H1 (cell line): Measurements from ENCODE around the gene FES. TPM values are rescaled to one million over a fixed set of nuclear protein-coding genes. Genes with fewer than 3 reads are reported as not detected.

Source experiments
- CTCF ChIA-PET: fragments of 300-600 bp; sonication (Branson Sonifier 250); formaldehyde crosslinking; loops from one replicate; lab custom pipeline; 2021; ENCODE audit not compliant: partially characterized antibody; lab: Charles Lee
- POLR2A ChIA-PET: fragments of 300-600 bp; sonication (Branson Sonifier 250); formaldehyde crosslinking; loops from one replicate; lab custom pipeline; 2021; ENCODE audit warnings: inconsistent platforms; ENCODE audit not compliant: partially characterized antibody; lab: Charles Lee
- DNase-seq, 2 experiments: peaks; one replicate each; pipeline versions ENCODE4 v3.0.0 to v3.0.0-alpha.2; 2010 to 2022; ENCODE audit warnings: low spot score in 2 of 2, low read depth in 1 of 2, mixed read lengths in 1 of 2
- FAIRE-seq: peaks from 2 replicates; lab custom pipeline; 2011; peaks lifted over from hg19 to GRCh38; lab: Jason Lieb, UNC
- H2AFZ ChIP-seq: 2 replicates; pipeline ENCODE4 v1.8.1; 2012; ENCODE audit warnings: low read length, inconsistent platforms
- H2AK5ac ChIP-seq: 2 replicates; pipeline ENCODE4 v1.6.1; 2013; ENCODE audit warnings: low read depth, low read length
- H2BK120ac ChIP-seq: replicated peaks from 2 replicates; pipeline ENCODE3; 2013; ENCODE audit warnings: low read depth, low read length, inconsistent platforms
- H2BK12ac ChIP-seq: 2 replicates; pipeline ENCODE4 v1.6.1; 2013; ENCODE audit warnings: low read depth, low read length
- H2BK15ac ChIP-seq: 2 replicates; pipeline ENCODE4 v1.6.1; 2013; ENCODE audit warnings: low read length
- H2BK20ac ChIP-seq: 2 replicates; pipeline ENCODE4 v1.6.1; 2013; ENCODE audit warnings: low read length
- H2BK5ac ChIP-seq: 2 replicates; pipeline ENCODE4 v1.6.1; 2013; ENCODE audit warnings: low read depth, low read length
- H3K14ac ChIP-seq: 2 replicates; pipeline ENCODE4 v1.6.1; 2013; ENCODE audit warnings: inconsistent platforms; ENCODE audit not compliant: insufficient read length
- H3K18ac ChIP-seq: 2 replicates; pipeline ENCODE4 v1.6.1; 2013; ENCODE audit warnings: low read length; ENCODE audit errors: extremely low read depth
- H3K23ac ChIP-seq: 2 replicates; pipeline ENCODE4 v1.6.1; 2013; ENCODE audit warnings: inconsistent platforms; ENCODE audit not compliant: insufficient read length
- H3K23me2 ChIP-seq: 2 replicates; pipeline ENCODE4 v1.6.1; 2013; ENCODE audit warnings: low read depth, low read length
- H3K27ac ChIP-seq: 2 replicates; pipeline ENCODE4 v1.6.1; 2011; ENCODE audit warnings: low read depth, low read length, inconsistent platforms
- H3K27me3 ChIP-seq, 4 experiments: replicated peaks in 1 of 4; 1 replicate in 1 of 4; 2 replicates in 3 of 4; pipeline versions ENCODE4 v1.6.1 to v1.8.1; 2011 to 2013; ENCODE audit warnings: low read length in 3 of 4, mild to moderate bottlenecking in 3 of 4, inconsistent platforms in 2 of 4, mixed read lengths in 2 of 4, moderate library complexity in 1 of 4; ENCODE audit not compliant: control insufficient read depth in 3 of 4, insufficient read depth in 3 of 4; ENCODE audit errors: extremely low read depth in 1 of 4
- H3K36me3 ChIP-seq, 4 experiments: 2 replicates each; pipeline versions ENCODE4 v1.6.1 to v1.8.1; 2011 to 2013; ENCODE audit warnings: mild to moderate bottlenecking in 4 of 4, low read length in 3 of 4, moderate library complexity in 2 of 4, control low read depth in 1 of 4, inconsistent platforms in 1 of 4; ENCODE audit not compliant: insufficient read depth in 4 of 4, control insufficient read depth in 2 of 4
- H3K4ac ChIP-seq: replicated peaks from 2 replicates; pipeline ENCODE3; 2013; ENCODE audit warnings: low read length, low read depth, mixed read lengths, inconsistent platforms; ENCODE audit not compliant: insufficient read length
- H3K4me1 ChIP-seq, 4 experiments: replicated peaks in 1 of 4; 1 replicate in 1 of 4; 2 replicates in 3 of 4; pipeline versions ENCODE4 v1.6.1 to v1.8.1; 2011 to 2013; ENCODE audit warnings: low read length in 3 of 4, inconsistent platforms in 2 of 4, mixed read lengths in 1 of 4; ENCODE audit not compliant: insufficient read depth in 4 of 4, control insufficient read depth in 3 of 4
- H3K4me2 ChIP-seq, 2 experiments: 2 replicates each; pipeline versions ENCODE4 v1.6.1 to v1.8.1; 2011 to 2013; ENCODE audit warnings: low read depth in 2 of 2, low read length in 2 of 2, control low read depth in 1 of 2, inconsistent platforms in 1 of 2, mild to moderate bottlenecking in 1 of 2; ENCODE audit not compliant: insufficient read depth in 1 of 2
- H3K4me3 ChIP-seq, 4 experiments: fragments of 200-600, 300-600 bp in 1 of 4; sonication (generic), shearing (Covaris generic), sonication (Bioruptor Twin) in 1 of 4; 2 replicates each; pipeline versions ENCODE4 v1.5.1 to v1.8.1; 2011 to 2016; ENCODE audit warnings: low read length in 4 of 4, low read depth in 3 of 4, control low read depth in 2 of 4, inconsistent platforms in 2 of 4, mild to moderate bottlenecking in 2 of 4, mixed read lengths in 1 of 4, moderate library complexity in 1 of 4; ENCODE audit not compliant: insufficient read depth in 2 of 4; ENCODE audit errors: extremely low read depth in 1 of 4
- H3K56ac ChIP-seq: replicated peaks from 2 replicates; pipeline ENCODE3; 2013; ENCODE audit warnings: low read depth, mild to moderate bottlenecking, mixed read lengths, low read length, inconsistent platforms; ENCODE audit not compliant: insufficient read length
- H3K79me1 ChIP-seq: 2 replicates; pipeline ENCODE4 v1.6.1; 2013; ENCODE audit warnings: low read depth, low read length, control low read depth
- H3K79me2 ChIP-seq, 2 experiments: 2 replicates each; pipeline versions ENCODE4 v1.6.1 to v1.8.1; 2012 to 2013; ENCODE audit warnings: low read length in 2 of 2, mild to moderate bottlenecking in 2 of 2, inconsistent platforms in 1 of 2; ENCODE audit not compliant: insufficient read depth in 2 of 2, control insufficient read depth in 1 of 2
- H3K9ac ChIP-seq, 4 experiments: replicated peaks in 1 of 4; 1 replicate in 1 of 4; 2 replicates in 3 of 4; pipeline versions ENCODE4 v1.6.1 to v1.8.1; 2011 to 2013; ENCODE audit warnings: low read depth in 3 of 4, low read length in 3 of 4, control low read depth in 2 of 4, mild to moderate bottlenecking in 2 of 4, moderate library complexity in 2 of 4, inconsistent platforms in 1 of 4; ENCODE audit errors: extremely low read depth in 1 of 4
- H3K9me3 ChIP-seq, 2 experiments: 2 replicates each; pipeline versions ENCODE4 v1.6.1 to v1.8.1; 2012 to 2013; ENCODE audit warnings: mild to moderate bottlenecking in 2 of 2, moderate library complexity in 2 of 2, control low read depth in 1 of 2, inconsistent platforms in 1 of 2, low read depth in 1 of 2, low read length in 1 of 2, mixed read lengths in 1 of 2; ENCODE audit not compliant: insufficient read depth in 2 of 2
- H4K20me1 ChIP-seq, 2 experiments: replicated peaks in 1 of 2; 2 replicates each; pipeline versions ENCODE3 to v1.8.1; 2011 to 2013; ENCODE audit warnings: inconsistent platforms in 2 of 2, low read length in 2 of 2, mild to moderate bottlenecking in 1 of 2; ENCODE audit not compliant: insufficient read depth in 2 of 2, control insufficient read depth in 1 of 2
- H4K5ac ChIP-seq: 2 replicates; pipeline ENCODE4 v1.6.1; 2013; ENCODE audit warnings: low read length, low read depth, mixed read lengths, inconsistent platforms; ENCODE audit not compliant: insufficient read length
- H4K8ac ChIP-seq: 2 replicates; pipeline ENCODE4 v1.8.0; 2013; ENCODE audit warnings: mild to moderate bottlenecking, moderate library complexity, low read length, inconsistent platforms; ENCODE audit not compliant: insufficient read depth; ENCODE audit errors: extremely low read depth
- H4K91ac ChIP-seq: replicated peaks from 2 replicates; pipeline ENCODE3; 2013; ENCODE audit warnings: low read length, mixed read lengths, inconsistent platforms; ENCODE audit not compliant: insufficient read length
- CHD1 ChIP-seq: IDR thresholded peaks from 2 replicates; pipeline ENCODE4 v1.6.1; 2012; ENCODE audit warnings: low read depth, low read length, improper control_type of control experiment
- CHD2 ChIP-seq: IDR thresholded peaks from 2 replicates; pipeline ENCODE4 v1.6.1; 2012; ENCODE audit warnings: low read length, improper control_type of control experiment
- E2F6 ChIP-seq: IDR thresholded peaks from 2 replicates; pipeline ENCODE4 v1.6.1; 2012; ENCODE audit warnings: inconsistent platforms
- EGR1 ChIP-seq: IDR thresholded peaks from 2 replicates; pipeline ENCODE4 v1.6.1; 2011; ENCODE audit warnings: low read depth, low read length, borderline replicate concordance
- HDAC2 ChIP-seq, 2 experiments: fragments of 300-600 bp in 1 of 2; sonication (generic) in 1 of 2; IDR thresholded peaks; 2 replicates each; pipeline ENCODE4 v1.6.1; 2011 to 2012; ENCODE audit warnings: low read depth in 2 of 2, low read length in 2 of 2, mild to moderate bottlenecking in 2 of 2, moderate library complexity in 2 of 2, borderline replicate concordance in 1 of 2, inconsistent platforms in 1 of 2
- POLR2AphosphoS5 ChIP-seq: IDR thresholded peaks from 2 replicates; pipeline ENCODE4 v1.6.1; 2011; ENCODE audit warnings: low read depth, low read length
- RXRA ChIP-seq: IDR thresholded peaks from 2 replicates; pipeline ENCODE4 v1.6.1; 2011; ENCODE audit warnings: low read depth, mild to moderate bottlenecking, low read length, moderate library complexity; ENCODE audit not compliant: insufficient read depth
- SIX5 ChIP-seq: IDR thresholded peaks from 2 replicates; pipeline ENCODE4 v1.6.1; 2011; ENCODE audit warnings: mild to moderate bottlenecking, low read depth, low read length
- TAF1 ChIP-seq: IDR thresholded peaks from 2 replicates; pipeline ENCODE4 v1.6.1; 2011; ENCODE audit warnings: mild to moderate bottlenecking, low read depth, low read length
- WGBS, 2 experiments: shearing (Covaris generic) in 1 of 2; methylation state at CpG; one replicate each; pipeline versions ENCODE4 v1.1.6 to v1.1.7; 2013 to 2015; ENCODE audit warnings: low lambda C conversion rate in 2 of 2, mixed read lengths in 2 of 2, inconsistent platforms in 1 of 2, low coverage in 1 of 2, missing lambda C conversion rate in 1 of 2; ENCODE audit not compliant: insufficient replicate concordance in 2 of 2, insufficient coverage in 1 of 2, insufficient read length in 1 of 2; ENCODE audit errors: extremely low coverage in 1 of 2, missing lambda C conversion rate in 1 of 2; 5-methylcytosine and 5-hydroxymethylcytosine counted together
- polyA plus RNA-seq, 7 experiments: library from polyadenylated mRNA; depleted of rRNA in 3 of 7; stranded (reverse) in 5 of 7; unstranded in 2 of 7; fragments of >200 nt in 5 of 7; fragments of 200-250 nt in 2 of 7; gene quantifications; 1 replicate in 5 of 7; 2 replicates in 1 of 7; 4 replicates in 1 of 7; pipeline versions ENCODE4 v1.2.1 to v1.2.3, GENCODE V29; 2011 to 2013; ENCODE audit warnings: missing spikeins in 2 of 7, mixed read lengths in 2 of 7
- total RNA-seq: library from RNA; stranded (reverse); fragmentation: NEBNext Ultra II Directional; extraction: Animal tissue kit (Norgen Biotek cat#: 25700); gene quantifications from 2 replicates; pipeline ENCODE4 v1.2.1, GENCODE V29; 2021
- TF ChIP-seq, protein P1 (sequence below): IDR thresholded peaks from 2 replicates; pipeline ENCODE4 v1.6.1; 2011; ENCODE audit warnings: low read depth, mild to moderate bottlenecking, low read length; ENCODE audit not compliant: insufficient read depth

Gene FES
- total and polyA plus RNA-seq, 2 of the 8 experiments (the other 6 are each of a cell fraction or from before 2014, with no cell fraction given): 8.5 to 8.6 TPM

GRCh38 chr15:90889313-90889730 lies 5.0 kb downstream of the FES start:
- no peak overlapping the region for H3K9ac ChIP-seq
- no peaks in the 10 kb centered on the region for H3K9me3 ChIP-seq
- FAIRE-seq: no peak

More at GRCh38 chr15:90889313-90889730, 5.0 kb downstream of the FES start:
- peaks cover 0 to 12% (median 8%) of the 10 kb centered on the region in 4 experiments; a peak in 5 of 7 replicates for H3K4me1 ChIP-seq
- H3K4me2 ChIP-seq: no peak overlapping the region
- H3K36me3 ChIP-seq: peaks cover 0 to 2% (median 0%) of the 10 kb centered on the region in 4 experiments; a peak in 2 of 8 replicates
- H3K4me3 ChIP-seq: no peak overlapping the region
- H3K79me1 ChIP-seq: no peaks in the 10 kb centered on the region; the same call in 1 of the 2 replicates
- whole genome bisulfite sequencing, 2 experiments: 93% methylated on average over 18 of the region's 18 CpGs; no CpG with 5 or more reads in 1 of the 2 experiments
- no peak overlapping the region for H4K91ac ChIP-seq
- H3K79me2 ChIP-seq: no peaks in the 10 kb centered on the region
- DNase-seq: no peak
- peaks cover 0 to 3% of the 10 kb centered on the region in 2 experiments for H4K20me1 ChIP-seq
- H4K5ac ChIP-seq: no peak overlapping the region
- peak overlapping the region; percentile 2 for H4K8ac ChIP-seq
- H2AK5ac ChIP-seq: no peak overlapping the region
- no peak overlapping the region for H3K18ac ChIP-seq
- H3K23me2 ChIP-seq: no peaks in the 10 kb centered on the region; the same call in 1 of the 2 replicates
- ChIA-PET CTCF (interaction anchor here (0.6 to 2.6 kb wide), 9 partner anchors 8 to 606 kb away, joined by 3 to 13 read pairs (median 5); partner anchors contain the start of genes HDDC3 and UNC45A), POLR2A (interaction anchor here (1.1 to 1.2 kb wide), 2 partner anchors 13 to 224 kb away, joined by 3 read pairs; no protein-coding TSS in a partner anchor)
- H2BK15ac ChIP-seq: no peak overlapping the region
- no peaks in the 10 kb centered on the region for H3K27me3 ChIP-seq
- no peak overlapping the region for H2BK12ac ChIP-seq
- no peak overlapping the region for H2BK120ac ChIP-seq
- H3K23ac ChIP-seq: no peak overlapping the region
- H3K27ac ChIP-seq: no peak overlapping the region
- no peak overlapping the region for H3K14ac ChIP-seq
- H2AFZ ChIP-seq: no peak overlapping the region
- no peak overlapping the region for H3K56ac ChIP-seq
- no peak overlapping the region for H2BK5ac ChIP-seq
- no peak overlapping the region for H3K4ac ChIP-seq
- TF ChIP-seq HDAC2 (IDR thresholded peaks at IDR 0.05; ENCODE audit: borderline replicate concordance in 1 of 2, low read depth in 2 of 2, low read length in 2 of 2) (no peak), CHD1 (no peak), SIX5 (no peak), E2F6 (no peak), EGR1 (no peak), RXRA (no peak), TAF1 (no peak), POLR2AphosphoS5 (no peak), CHD2 (no peak)
- TF ChIP-seq, protein P1, sequence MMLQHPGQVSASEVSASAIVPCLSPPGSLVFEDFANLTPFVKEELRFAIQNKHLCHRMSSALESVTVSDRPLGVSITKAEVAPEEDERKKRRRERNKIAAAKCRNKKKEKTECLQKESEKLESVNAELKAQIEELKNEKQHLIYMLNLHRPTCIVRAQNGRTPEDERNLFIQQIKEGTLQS: no peak
- no peak overlapping the region for H2BK20ac ChIP-seq
